Activated CD4-positive, alpha-beta T cell treated with anti-CD3 and anti-CD28 coated beads, Interleukin-2, amount 50 U/mL, for 16 hours (primary cell): ENCODE data around the gene ANO6.
"Not testable (repeated sequence)": the region's sequence is repeated elsewhere in the genome, so short reads cannot be mapped to it uniquely, and the experiment has no call there.

Experiments
- DNase-seq: peaks from one replicate; pipeline ENCODE4 v3.0.0-alpha.2; 2020

Gene ANO6

DNA sequence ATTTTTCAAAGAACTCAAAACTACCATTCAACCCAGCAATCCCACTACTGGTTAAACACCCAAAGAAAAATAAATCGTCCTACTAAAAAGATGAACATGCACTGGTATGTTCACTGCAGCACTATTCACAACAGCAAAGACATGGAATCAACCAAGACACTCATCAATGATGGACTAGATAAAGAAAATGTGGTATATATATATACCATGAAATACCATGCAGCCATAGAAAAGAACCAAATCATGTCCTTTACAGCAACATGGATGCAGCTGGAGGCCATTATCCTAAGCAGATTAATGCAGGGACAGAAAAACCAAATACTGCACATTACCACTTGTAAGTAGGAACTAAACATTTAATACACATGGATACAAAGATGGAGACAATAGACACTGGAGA lies 3.8 kb upstream of the ANO6 start:
- DNase-seq = no peak

GRCh38 chr12:45213107-45213506 lies 2.8 kb upstream of the ANO6 start:
- DNase-seq = no peak

- DNase-seq = no peak
These were observed 1.8 kb upstream of the ANO6 start for GRCh38 chr12:45214071-45214470.

- DNase-seq = no peak
These were observed 1.0 kb upstream of the ANO6 start for GRCh38 chr12:45214749-45215418.

GRCh38 chr12:45216230-45216982 lies 511 bp downstream of the ANO6 start:
- DNase-seq = peak; percentile 43

DNA sequence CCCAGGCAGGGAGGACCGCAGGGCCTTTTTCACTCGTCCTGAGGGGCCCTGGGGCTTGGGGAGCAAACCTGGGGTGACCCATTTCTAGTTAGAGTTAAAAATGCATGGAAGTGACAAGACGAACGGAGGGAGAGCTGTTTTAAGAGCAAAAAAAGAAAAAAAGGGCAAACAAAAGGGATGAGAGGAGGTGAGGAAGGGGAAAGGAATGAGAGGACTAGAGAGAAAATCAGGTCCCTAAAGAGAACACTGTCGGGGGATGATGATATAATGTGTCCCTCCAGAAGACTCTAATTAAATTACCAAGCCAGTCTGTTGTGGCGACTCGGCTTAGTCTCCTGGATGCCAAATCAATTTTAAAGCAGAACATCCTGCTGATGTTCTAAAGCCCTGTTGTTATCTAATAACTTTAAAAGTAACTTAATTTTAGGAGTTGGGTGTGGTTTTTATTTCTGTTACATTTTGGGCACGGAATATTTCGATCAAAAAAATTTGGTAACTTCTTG lies 1.1 kb downstream of the ANO6 start:
- no peak for DNase-seq

- DNase-seq = no peak
These were observed 2.0 kb downstream of the ANO6 start for GRCh38 chr12:45217846-45218245.

GRCh38 chr12:45219621-45220020 lies 3.7 kb downstream of the ANO6 start:
- DNase-seq = no peak

GRCh38 chr12:45220363-45220931 lies 4.6 kb downstream of the ANO6 start:
- no peak for DNase-seq

DNA sequence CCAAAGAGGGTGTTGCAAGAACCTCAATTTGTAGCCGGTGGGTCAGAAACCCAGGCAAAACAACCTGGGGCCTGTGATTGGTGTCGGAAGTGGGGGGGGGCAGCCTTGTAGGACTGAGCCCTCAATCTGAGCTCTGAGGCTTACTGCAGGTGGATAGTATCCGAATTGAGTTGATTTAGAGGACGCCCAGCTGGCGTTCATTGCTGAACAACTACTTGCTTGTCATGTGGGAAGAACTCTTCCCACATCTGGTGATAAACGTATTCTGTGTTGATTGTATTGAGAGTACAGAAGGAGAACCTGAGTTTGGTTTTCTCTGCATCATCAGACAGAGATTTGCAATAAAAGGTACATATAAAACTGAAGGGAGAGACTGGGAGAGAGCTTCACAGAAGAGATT lies 5.1 kb downstream of the ANO6 start:
- DNase-seq = no peak

- DNase-seq = no peak
These were observed 8.0 kb downstream of the ANO6 start for GRCh38 chr12:45223868-45224267.

DNA sequence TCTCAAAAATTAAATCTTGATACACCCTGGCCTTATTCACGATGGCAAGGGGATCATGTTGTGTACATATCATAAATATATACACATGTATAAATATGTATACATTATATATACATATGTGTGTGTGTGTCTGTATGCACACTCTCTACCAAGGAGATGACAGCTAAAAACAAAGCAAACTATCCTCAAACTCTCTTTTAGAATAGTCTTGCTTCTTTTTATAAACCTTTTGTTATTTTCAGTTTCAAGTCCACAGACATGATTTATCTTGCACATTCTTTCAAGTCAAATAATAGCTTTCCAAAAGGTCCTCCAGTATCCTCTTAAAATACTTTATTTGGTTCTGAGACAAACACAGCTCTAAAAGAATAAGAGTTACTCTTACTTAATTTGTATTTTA lies 8.4 kb downstream of the ANO6 start:
- no peak for DNase-seq

- DNase-seq = no peak
These were observed 10.1 kb downstream of the ANO6 start for GRCh38 chr12:45226021-45226420.

GRCh38 chr12:45227316-45228067 lies 11.6 kb downstream of the ANO6 start:
- no peak for DNase-seq

GRCh38 chr12:45231515-45232145 lies 15.7 kb downstream of the ANO6 start:
- no peak for DNase-seq

DNA sequence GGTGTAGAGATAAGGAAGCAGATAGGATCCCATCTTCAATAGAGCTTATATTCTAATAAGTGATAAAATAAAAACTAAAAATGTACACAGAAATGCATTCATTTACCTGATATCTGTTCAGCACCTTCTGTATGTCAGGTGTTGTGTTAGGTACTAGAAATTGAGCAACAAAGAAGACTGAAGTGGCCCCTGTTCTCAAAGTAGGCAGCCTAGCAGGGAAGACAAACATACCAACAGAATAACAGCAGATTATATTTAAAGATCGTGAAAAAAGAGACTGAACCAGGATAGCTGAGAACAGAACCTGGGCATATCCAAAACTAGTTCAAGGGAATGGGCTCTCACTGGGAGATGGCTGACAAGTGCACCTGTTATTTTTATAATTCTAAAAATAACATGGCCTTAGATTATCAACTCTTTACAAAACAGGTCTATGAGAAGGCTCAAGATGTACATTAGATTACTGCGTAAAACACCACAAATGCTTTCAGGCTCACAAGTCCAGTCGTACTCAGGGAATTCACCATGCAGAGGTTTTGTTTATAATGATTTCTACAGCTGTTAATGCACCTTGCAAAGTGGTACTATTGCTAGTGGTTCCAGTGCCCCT lies 16.4 kb downstream of the ANO6 start:
- DNase-seq = no peak

GRCh38 chr12:45232756-45233372 lies 17.0 kb downstream of the ANO6 start:
- peak; percentile 76 for DNase-seq

- peak; percentile 67 for DNase-seq
These were observed 18.4 kb downstream of the ANO6 start for GRCh38 chr12:45234139-45234865.

GRCh38 chr12:45235087-45236025 lies 19.5 kb downstream of the ANO6 start:
- peak; percentile 66 for DNase-seq

GRCh38 chr12:45236383-45236782 lies 20.5 kb downstream of the ANO6 start:
- not testable (repeated sequence) for DNase-seq
